ENCODE measurements around the gene CERK.
"Not testable (repeated sequence)": the region's sequence is repeated elsewhere in the genome, so short reads cannot be mapped to it uniquely, and the experiment has no call there.

CERK gene

GRCh38 chr22:46737976-46738646, at the start of gene CERK:
TSS of gene CERK (minus strand) at chr22:46738252. CDS start at chr22:46738148, 104 bp downstream.
- DNase-seq (ENCODE audit: low read depth in 1 of 2, low spot score in 1 of 2), result no peak

GRCh38 chr22:46783721-46784120, 45.7 kb upstream of the CERK start:
- no peak for DNase-seq (ENCODE audit: low read depth in 1 of 2, low spot score in 1 of 2)

- not testable (repeated sequence) for DNase-seq (ENCODE audit: low read depth in 1 of 2, low spot score in 1 of 2)
Measured at GRCh38 chr22:46782200-46782599, 44.1 kb upstream of the CERK start.

- no peak for DNase-seq (ENCODE audit: low read depth in 1 of 2, low spot score in 1 of 2)
Measured at GRCh38 chr22:46781291-46781690, 43.2 kb upstream of the CERK start.

- DNase-seq (ENCODE audit: low read depth in 1 of 2, low spot score in 1 of 2), result no peak
Measured at GRCh38 chr22:46780453-46780852, 42.4 kb upstream of the CERK start.

- no peak for DNase-seq (ENCODE audit: low read depth in 1 of 2, low spot score in 1 of 2)
Measured at GRCh38 chr22:46779651-46780050, 41.6 kb upstream of the CERK start.

GRCh38 chr22:46779023-46779422, 41.0 kb upstream of the CERK start:
- no peak for DNase-seq (ENCODE audit: low read depth in 1 of 2, low spot score in 1 of 2)

DNA sequence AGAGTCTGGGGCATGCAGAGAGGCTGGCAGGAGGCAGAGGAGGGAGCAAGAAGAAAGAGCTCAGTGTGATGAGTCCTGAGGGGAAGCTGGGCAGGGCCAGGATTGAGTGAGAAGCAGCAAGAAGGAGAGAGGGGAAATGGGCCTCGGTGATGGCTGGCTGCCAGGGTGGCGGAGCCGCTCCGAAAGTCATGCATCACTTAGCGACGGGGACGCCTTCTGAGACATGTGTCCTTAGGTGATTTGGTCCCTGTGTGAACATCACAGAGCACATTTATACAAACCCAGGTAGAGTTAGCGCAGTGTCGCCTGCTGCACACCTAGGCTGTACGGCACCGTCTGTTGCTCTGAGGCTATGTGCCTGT, 39.5 kb upstream of the CERK start:
- peak in 1 of 2 donors; percentile 39 for DNase-seq (ENCODE audit: low read depth in 1 of 2, low spot score in 1 of 2)

DNA sequence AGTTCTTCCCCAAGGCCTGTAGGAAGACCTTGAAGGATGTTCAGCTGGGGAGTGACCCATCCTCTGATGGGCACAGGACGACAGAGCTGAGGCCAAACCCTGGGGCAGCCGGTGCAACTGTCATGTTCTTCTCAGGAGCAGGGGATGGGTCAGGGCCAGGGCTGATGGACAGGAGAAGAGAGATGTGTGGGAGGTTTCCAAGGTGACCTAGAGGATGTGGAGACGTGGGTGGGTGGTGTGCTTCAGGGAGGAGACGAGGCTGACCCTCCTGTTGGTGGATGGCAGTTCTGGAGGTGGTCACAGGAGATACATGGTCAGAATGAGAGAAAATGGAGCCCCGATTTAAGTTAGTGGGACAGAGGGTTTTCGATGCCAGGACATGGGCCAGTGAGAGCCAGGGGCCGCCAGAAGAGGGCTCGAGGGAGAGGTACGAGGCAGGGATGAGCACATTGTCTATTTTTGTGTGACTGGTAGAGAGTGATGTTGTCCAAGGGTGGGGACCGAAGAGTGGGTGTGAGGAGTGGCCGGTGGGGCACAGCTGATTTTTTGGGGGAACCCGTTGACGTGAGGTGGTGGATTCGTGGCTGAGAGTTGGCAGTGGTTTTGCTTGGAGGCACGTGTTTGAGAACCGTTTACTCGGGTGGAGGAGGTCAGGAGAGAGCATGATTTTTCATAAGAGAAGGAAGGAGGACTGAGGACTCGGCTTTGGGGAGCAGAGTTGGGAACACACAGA, 39.0 kb upstream of the CERK start:
- DNase-seq (ENCODE audit: low read depth in 1 of 2, low spot score in 1 of 2), result no peak

- DNase-seq (ENCODE audit: low read depth in 1 of 2, low spot score in 1 of 2), result no peak
Measured at GRCh38 chr22:46775850-46776826, 38.1 kb upstream of the CERK start.

DNA sequence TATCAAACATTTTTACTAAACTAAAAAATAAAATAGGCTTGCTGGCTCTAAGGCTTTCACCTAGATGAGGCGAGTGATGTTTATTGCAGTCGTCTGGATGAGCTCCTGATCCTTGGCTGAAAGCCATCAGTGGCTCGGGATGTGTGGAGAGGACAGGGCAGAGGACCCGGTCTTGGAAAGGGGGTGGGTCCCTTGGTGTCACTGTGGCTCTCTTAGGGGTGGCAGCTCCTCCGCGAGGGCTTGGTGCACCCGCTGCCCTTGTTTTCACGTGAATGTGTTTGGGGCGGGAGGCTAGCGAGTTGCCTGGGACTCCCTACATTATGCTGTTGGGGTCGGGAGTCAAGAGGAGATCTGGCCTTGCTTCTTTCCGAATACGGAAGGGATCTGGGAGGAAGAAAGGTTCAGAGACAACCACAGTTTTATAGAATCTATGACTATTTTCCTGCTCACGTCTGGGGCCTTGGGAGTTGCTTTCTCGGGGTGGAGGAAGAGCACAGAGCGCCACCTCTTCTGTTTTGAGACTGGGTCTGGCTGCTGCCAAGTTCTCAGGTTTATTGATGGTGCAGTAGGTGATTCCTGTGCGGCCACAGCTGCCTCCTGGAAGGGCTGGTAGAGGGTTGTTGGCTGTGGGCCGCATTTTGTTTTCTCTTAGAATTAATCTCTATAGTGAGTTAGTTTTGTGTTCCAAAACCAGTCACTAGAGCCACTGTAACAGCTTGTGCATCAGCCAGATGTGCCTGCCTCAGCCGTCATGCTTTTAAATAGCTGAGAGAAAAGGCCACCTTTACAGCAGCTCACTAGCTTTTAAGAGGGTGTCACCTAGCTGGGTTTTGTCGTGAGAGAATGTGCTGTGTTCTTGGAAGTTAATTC, 37.2 kb upstream of the CERK start:
- DNase-seq (ENCODE audit: low read depth in 1 of 2, low spot score in 1 of 2), result no peak

GRCh38 chr22:46774253-46774979, 36.4 kb upstream of the CERK start:
- DNase-seq (ENCODE audit: low read depth in 1 of 2, low spot score in 1 of 2), result no peak

- no peak for DNase-seq (ENCODE audit: low read depth in 1 of 2, low spot score in 1 of 2)
Measured at GRCh38 chr22:46773076-46773475, 35.0 kb upstream of the CERK start.

DNA sequence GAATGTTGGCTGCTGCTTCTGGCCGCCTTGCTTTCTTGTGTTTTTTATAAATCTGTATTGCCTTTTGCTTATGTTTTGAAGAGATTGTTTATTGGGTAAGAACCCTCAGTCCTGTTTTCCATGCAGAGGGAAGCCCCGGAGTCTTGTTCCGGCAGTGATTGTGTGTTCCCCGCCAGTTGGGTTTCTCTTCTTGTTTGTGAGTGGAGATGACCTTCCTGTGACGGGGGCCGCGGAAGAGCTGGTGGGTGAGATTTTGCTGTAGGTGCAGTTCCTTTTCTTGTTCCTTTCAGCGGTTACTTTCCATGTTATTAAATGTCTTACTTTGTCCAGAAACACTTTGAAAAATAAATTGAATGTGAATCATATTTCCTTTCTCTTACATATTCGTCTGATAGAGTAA, 32.7 kb upstream of the CERK start:
- no peak for DNase-seq (ENCODE audit: low read depth in 1 of 2, low spot score in 1 of 2)

GRCh38 chr22:46770151-46770641, 32.1 kb upstream of the CERK start:
- DNase-seq (ENCODE audit: low read depth in 1 of 2, low spot score in 1 of 2), result no peak

DNA sequence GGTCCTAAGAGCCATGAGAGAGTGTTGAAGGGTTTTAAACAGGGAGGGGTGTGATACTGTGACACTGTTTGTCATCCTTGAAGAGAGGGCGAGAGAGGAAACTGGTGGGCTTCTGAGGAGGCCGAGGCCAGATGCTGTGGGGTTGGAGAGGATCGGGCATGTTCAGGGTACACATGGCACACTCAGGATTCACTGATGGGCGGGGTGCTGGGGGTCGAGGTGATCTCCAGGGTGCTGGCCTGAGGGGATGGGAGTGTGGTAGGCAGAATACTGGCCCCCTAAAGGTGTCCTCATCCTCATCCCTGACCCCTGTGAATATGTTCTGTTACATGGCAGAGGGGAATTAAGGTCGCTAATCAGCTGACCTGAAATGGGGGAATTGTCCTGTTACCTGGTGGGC, 31.7 kb upstream of the CERK start:
- DNase-seq (ENCODE audit: low read depth in 1 of 2, low spot score in 1 of 2), result no peak

GRCh38 chr22:46769191-46769675, 31.2 kb upstream of the CERK start:
- DNase-seq (ENCODE audit: low read depth in 1 of 2, low spot score in 1 of 2), result no peak

- DNase-seq (ENCODE audit: low read depth in 1 of 2, low spot score in 1 of 2), result no peak
Measured at GRCh38 chr22:46767249-46767985, 29.4 kb upstream of the CERK start.

DNA sequence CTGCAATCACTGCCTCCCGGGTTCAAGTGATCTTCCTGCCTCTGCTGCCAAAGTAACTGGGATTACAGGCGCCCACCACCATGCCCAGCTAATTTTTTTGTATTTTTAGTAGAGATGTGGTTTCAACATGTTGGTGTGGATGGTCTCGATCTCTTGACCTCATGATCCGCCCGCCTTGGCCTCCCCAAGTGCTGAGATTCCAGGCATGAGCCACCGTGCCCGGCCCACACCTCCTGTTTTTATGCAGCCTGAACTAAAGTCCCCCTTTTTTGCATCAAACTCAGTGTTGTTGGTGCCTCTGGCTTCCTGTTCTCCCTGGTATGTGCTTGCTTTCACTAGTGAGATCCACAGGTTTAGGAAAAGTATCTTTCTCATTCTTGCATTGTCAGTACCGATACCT, 28.6 kb upstream of the CERK start:
- DNase-seq (ENCODE audit: low read depth in 1 of 2, low spot score in 1 of 2), result no peak

Measured in activated CD4-positive, alpha-beta T cell treated with anti-CD3 and anti-CD28 coated beads, Interleukin-2, amount 50 U/mL, for 24 hours (primary cell).